Islet of Langerhans (tissue), 1 donor: ENCODE results near the gene EFHD2.
"Not testable (repeated sequence)": the region's sequence is repeated elsewhere in the genome, so short reads cannot be mapped to it uniquely, and the experiment has no call there.

Experiments used
- FAIRE-seq: peaks from one replicate; lab custom pipeline; 2011; peaks lifted over from hg19 to GRCh38; lab: Jason Lieb, UNC

The EFHD2 gene

GRCh38 chr1:15452866-15453571 lies 43.3 kb downstream of the EFHD2 start:
- FAIRE-seq, result no peak

GRCh38 chr1:15453734-15454133 lies 44.0 kb downstream of the EFHD2 start:
- FAIRE-seq, result no peak

DNA sequence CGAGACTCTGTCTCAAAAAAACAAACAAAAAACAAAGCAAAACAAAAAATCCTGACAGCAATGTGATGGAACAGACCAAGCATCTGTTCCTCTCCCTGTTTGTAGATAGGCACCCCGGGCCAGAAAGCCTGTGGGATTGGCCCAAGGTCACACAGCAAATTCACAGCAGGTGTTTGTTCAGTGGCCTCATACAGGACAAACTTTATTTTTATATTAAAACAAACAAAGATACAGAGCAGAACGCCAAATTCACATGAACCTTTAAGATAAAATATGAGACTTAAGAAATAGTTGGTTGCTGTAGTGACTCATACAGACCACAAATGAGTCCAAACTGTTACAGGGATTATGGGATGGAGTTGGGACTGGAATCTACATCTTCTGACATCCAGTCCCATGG lies 44.6 kb downstream of the EFHD2 start:
- FAIRE-seq, result no peak

- FAIRE-seq, result no peak
These were observed 45.8 kb downstream of the EFHD2 start for GRCh38 chr1:15455522-15455921.

DNA sequence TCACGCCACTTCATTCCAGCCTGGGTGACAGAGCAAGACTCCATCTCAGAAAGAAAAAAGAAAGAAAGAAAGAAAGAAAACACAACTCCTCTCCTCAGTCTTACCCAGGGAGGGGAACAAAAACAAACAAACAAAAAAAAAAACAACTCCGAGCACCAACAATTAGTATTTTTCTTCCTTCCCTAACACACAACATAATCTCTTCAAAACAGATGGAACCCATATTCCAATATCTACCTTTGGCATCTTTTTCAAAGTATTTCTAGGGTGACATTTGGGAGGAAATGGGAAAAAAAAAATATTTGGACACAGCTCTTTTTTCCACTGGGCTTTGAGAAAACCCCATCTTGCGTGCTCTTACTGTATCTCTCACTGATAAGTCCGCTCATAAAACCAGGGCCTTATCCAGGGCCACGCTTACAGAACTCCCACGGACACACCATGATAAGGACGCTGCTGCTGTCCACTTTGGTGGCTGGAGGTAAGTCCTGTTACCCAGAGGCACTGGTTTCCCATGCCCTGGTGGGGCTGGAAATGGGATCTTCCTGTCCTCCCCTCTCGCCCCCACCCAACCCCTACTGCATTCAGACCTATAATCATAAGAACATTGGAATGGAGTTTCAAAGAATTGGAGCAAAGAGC lies 46.7 kb downstream of the EFHD2 start, which contains the start of gene CELA2A:
Gene CELA2A (plus strand): TSS at position 420 of the 642 bp plus-strand sequence. CDS start 22 bp downstream, at position 442.
- no peak for FAIRE-seq

GRCh38 chr1:15457585-15457984 lies 47.9 kb downstream of the EFHD2 start:
- no peak for FAIRE-seq

DNA sequence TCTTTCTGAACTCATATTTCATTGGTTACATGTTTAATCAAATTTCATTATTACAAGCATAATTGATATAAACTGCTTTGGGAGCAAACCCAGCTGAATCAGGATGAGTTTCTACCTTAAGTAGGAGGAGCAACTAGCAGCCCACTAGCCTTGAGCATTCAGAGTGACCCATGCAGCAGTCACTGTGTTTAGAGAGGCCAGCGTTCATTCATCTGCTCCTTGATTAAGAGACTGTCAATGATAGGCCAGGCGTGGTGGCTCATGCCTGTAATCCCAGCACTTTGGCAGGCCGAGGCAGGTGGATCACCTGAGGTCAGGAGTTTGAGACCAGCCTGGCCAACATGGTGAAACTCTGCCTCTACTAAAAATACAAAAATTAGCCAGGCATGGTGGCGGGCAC lies 48.7 kb downstream of the EFHD2 start:
- FAIRE-seq, result not testable (repeated sequence)

GRCh38 chr1:15459771-15460707 lies 50.4 kb downstream of the EFHD2 start:
- peak; percentile 76 for FAIRE-seq

- FAIRE-seq, result no peak
These were observed 51.0 kb downstream of the EFHD2 start for GRCh38 chr1:15460708-15461095.

DNA sequence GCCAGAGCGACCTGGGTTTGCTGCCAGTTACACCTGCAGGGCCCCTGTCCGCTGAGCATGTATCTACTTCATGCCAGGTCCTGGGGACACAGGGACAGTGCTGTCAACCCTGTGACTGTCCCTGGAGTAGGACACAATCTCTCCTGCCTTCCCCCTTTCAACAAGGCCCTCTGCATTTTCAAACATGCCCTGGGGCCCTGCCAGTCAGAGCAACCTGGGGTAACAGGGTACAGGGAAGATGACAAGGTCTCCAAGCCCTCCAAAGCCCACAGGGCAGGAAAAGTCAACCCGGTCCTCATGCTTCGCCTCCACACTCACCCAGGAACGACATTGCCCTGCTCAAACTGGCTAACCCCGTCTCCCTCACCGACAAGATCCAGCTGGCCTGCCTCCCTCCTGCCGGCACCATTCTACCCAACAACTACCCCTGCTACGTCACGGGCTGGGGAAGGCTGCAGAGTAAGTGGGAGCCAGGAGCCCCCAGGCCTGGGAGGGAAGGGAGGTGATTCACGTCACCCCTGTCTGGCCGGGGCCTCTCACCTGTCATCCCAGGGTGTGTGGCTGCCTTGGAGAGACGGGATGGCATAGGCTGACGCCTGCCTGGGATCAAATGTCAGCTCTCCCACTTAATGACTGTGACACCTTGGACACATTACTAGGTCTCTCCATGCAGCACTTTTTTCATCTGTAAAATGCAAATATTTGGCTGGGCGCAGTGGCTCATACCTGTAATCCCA lies 53.5 kb downstream of the EFHD2 start:
- FAIRE-seq, result not testable (repeated sequence)

DNA sequence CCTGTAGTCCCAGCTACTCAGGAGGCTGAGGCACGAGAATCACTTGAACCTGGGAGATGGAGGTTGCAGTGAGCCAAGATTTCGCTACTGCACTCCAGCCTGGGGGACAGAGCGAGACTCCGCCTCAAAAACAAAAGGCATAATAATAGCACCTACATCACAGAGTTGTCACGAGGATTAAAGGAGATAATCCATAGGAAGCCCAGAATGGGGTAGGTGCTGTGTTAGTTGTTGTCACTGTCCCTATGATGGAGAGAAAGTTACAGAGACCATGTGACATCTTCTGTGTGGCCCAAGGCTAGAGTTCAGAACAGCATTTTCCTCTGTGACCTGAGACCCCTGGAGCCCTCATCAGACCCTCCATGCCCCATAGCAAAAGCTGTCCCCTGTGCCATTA lies 54.2 kb downstream of the EFHD2 start:
- FAIRE-seq, result not testable (repeated sequence)

GRCh38 chr1:15465674-15466073 lies 56.0 kb downstream of the EFHD2 start:
- FAIRE-seq, result no peak

GRCh38 chr1:15466955-15467625 lies 57.4 kb downstream of the EFHD2 start:
- FAIRE-seq, result not testable (repeated sequence)

DNA sequence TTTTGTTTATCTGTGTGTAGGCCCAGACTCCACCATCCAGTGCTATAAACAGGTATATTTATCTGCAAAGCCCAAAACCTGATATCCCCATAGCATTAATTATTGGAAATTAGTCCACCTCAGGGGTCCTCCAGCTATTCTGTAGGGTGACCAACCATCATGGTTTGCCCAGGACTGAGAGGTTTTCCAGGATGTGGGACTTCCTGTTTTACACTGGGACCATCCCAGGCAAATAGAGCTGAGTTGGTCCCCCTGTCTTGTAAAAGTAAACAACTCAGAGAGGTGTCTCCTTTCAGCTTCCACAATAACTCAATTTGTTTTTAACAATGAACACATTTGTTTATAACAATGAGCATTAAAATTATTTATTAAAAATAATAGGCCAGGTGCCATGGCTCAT lies 58.5 kb downstream of the EFHD2 start:
- no peak for FAIRE-seq

GRCh38 chr1:15469361-15469760 lies 59.7 kb downstream of the EFHD2 start:
- no peak for FAIRE-seq

DNA sequence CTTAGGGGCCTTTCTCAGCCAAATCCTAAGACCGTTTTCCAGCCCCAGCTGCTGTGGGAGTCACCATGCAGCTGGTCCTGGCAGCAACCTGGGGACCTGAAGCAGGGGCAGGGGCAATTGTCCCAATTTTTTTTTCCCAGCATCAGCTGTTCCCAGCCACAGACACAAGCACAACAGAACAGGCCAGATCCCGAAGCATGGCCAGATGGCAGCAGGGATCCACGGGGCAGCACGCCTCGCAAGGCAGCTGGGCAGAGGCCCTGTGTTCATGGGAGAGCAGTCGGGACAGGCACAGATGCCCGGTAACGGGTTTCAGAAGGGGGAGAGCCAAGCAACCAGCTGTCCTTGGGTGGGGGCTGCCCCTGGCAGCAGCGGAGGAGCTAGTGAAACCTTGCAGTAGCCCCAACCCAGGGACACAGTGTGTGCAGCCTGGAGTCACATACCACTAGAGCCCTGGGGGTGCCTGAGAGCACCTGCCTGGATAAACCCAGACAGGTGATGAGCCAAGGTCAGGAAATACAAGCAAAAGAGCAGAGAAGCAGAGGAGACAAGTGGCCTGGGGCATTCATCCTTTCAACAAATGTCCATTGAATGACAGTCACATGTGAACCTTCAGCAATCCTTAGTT lies 60.2 kb downstream of the EFHD2 start:
- FAIRE-seq, result not testable (repeated sequence)

DNA sequence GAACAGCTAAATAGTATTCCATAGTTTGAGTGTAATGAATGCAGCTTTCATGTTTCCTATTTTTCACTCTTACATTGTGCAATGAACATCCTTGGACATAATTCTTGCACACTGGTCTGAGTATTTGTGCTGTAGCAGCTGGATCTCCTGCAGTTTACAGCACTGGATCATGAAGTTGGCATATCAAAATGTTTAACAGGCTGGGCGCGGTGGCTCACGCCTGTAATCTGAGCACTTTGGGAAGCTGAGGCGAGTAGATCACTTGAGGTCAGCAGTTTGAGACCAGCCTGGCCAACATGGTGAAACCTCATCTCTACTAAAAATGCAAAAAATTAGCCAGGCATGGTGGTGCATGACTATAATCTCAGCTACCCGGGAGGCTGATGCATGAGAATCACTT lies 61.4 kb downstream of the EFHD2 start:
- FAIRE-seq, result not testable (repeated sequence)

GRCh38 chr1:15471723-15472122 lies 62.0 kb downstream of the EFHD2 start:
- FAIRE-seq, result not testable (repeated sequence)

- FAIRE-seq, result no peak
These were observed 62.9 kb downstream of the EFHD2 start for GRCh38 chr1:15472587-15472986.

DNA sequence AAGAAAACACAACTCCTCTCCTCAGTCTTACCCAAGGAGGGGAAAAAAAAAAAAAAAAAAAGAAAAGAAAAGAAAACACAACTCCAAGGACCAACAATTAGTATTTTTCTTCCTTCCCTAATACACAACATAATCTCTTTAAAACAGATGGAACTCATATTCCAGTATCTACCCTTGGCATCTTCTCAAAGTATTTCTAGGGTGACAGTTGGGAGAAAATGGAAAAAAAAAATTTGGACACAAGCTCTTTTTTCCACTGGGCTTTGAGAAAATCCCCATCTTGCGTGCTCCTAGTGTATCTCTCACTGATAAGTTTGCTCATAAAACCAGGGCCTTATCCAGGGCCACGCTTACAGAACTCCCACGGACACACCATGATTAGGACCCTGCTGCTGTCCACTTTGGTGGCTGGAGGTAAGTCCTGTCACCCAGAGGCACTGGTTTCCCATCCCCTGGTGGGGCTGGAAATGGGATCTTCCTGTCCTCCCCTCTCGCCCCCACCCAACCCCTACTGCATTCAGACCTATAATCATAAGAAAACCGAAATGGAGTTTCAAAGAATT lies 66.1 kb downstream of the EFHD2 start, which contains the start of gene CELA2B:
Gene CELA2B (plus strand): TSS at position 353 of the 563 bp plus-strand sequence. CDS start 22 bp downstream, at position 375.
- no peak for FAIRE-seq
